Upper lobe of left lung (tissue), 6 donors: ENCODE measurements around the gene GIGYF1. TPM values are rescaled to one million over a fixed set of nuclear protein-coding genes. Genes with fewer than 3 reads are reported as not detected.
"Not testable (repeated sequence)": the region's sequence is repeated elsewhere in the genome, so short reads cannot be mapped to it uniquely, and the experiment has no call there.

Source experiments
- ATAC-seq, 2 donors: fragments of 200-7000 bp; cut with Tn5 transposase; one replicate each; pipeline ENCODE4 v1.9.1; 2022; ENCODE audit warnings: mild to moderate bottlenecking in 2 of 2, moderate library complexity in 2 of 2; ENCODE audit not compliant: low FRiP score in 2 of 2
- DNase-seq, 2 donors: peaks; one replicate each; pipeline ENCODE4 v3.0.0-alpha.2; 2019 to 2020
- H3K27ac ChIP-seq, 4 donors: fragments of 200-600 bp; sonication (generic); one replicate each; pipeline ENCODE4 v1.5.1; 2016 to 2019
- H3K27me3 ChIP-seq, 4 donors: fragments of 200-600 bp; sonication (generic); one replicate each; pipeline ENCODE4 v1.5.1; 2017 to 2019
- H3K36me3 ChIP-seq, 4 donors: fragments of 200-600 bp; sonication (generic); one replicate each; pipeline ENCODE4 v1.5.1; 2016 to 2019
- H3K4me1 ChIP-seq, 4 donors: fragments of 200-600 bp; sonication (generic); one replicate each; pipeline ENCODE4 v1.5.1; 2018 to 2019
- H3K4me3 ChIP-seq, 4 donors: fragments of 200-600 bp; sonication (generic); one replicate each; pipeline ENCODE4 v1.5.1; 2017 to 2019; ENCODE audit warnings: mild to moderate bottlenecking in 2 of 4, moderate library complexity in 1 of 4
- H3K9me3 ChIP-seq, 4 donors: fragments of 200-600 bp; sonication (generic); one replicate each; pipeline ENCODE4 v1.5.1; 2018 to 2019
- CTCF ChIP-seq, 6 experiments: fragments of 450-650 bp in 4 of 6; fragments of 200-600 bp in 2 of 6; sonication (generic) in 2 of 6; IDR thresholded peaks; one replicate each; pipeline ENCODE4 v1.5.1; 2016 to 2019; ENCODE audit warnings: antibody characterized with exemption in 6 of 6
- EP300 ChIP-seq, 4 donors: sonication (generic); formaldehyde crosslinking; IDR thresholded peaks; one replicate each; pipeline ENCODE4 v1.5.1; 2017; ENCODE audit warnings: antibody characterized with exemption in 4 of 4, control low read depth in 2 of 4
- POLR2A ChIP-seq, 4 donors: fragments of 450-650 bp; IDR thresholded peaks; one replicate each; pipeline ENCODE4 v1.5.1; 2016 to 2017; ENCODE audit warnings: antibody characterized with exemption in 4 of 4, mild to moderate bottlenecking in 2 of 4
- POLR2AphosphoS5 ChIP-seq, 2 donors: sonication (generic); formaldehyde crosslinking; IDR thresholded peaks; one replicate each; pipeline ENCODE4 v1.5.1; 2017; ENCODE audit warnings: antibody characterized with exemption in 2 of 2
- WGBS, 2 donors: methylation state at CpG; one replicate each; pipeline ENCODE4 v1.1.5; 2017 to 2018; 5-methylcytosine and 5-hydroxymethylcytosine counted together
- total RNA-seq, 6 donors: library from RNA; depleted of rRNA in 4 of 6; stranded (reverse); fragments of >200 nt in 4 of 6; gene quantifications; one replicate each; pipeline versions ENCODE4 v1.1.0 to v1.2.1, GENCODE V29; 2016 to 2021
- donor health status: DM: no; HTN: no; CAD: no; lungs with moderate emphysema.
- donor health status: DM: no; HTN: yes; CAD: no; lungs with severe emphysema.

Gene GIGYF1
- total RNA-seq, 6 donors from 2014 or later, result 18.7 to 151 (median 52.9) TPM

- H3K9me3 ChIP-seq, result no peaks in the 10 kb centered on the region
- TF ChIP-seq POLR2AphosphoS5 (IDR thresholded peaks at IDR 0.05), result no peak
- no peak for TF ChIP-seq POLR2A (IDR thresholded peaks at IDR 0.05)
- no peak for TF ChIP-seq EP300 (IDR thresholded peaks at IDR 0.05)
- TF ChIP-seq CTCF (IDR thresholded peaks at IDR 0.05), result no peak
- no peak overlapping the region for H3K4me3 ChIP-seq
- DNase-seq, result no peak
- ATAC-seq, result no peak
- WGBS, 2 donors, result 83 to 87% methylated on average over 6 of the region's 6 CpGs
- H3K4me1 ChIP-seq, result peaks cover 15 to 21% (median 17%) of the 10 kb centered on the region in 4 donors
- no peak overlapping the region for H3K27ac ChIP-seq
- peaks cover 0 to 15% (median 0%) of the 10 kb centered on the region in 4 donors for H3K36me3 ChIP-seq
- H3K27me3 ChIP-seq, result no peaks in the 10 kb centered on the region
These were observed 14.3 kb upstream of the GIGYF1 start for GRCh38 chr7:100708395-100708794.

- Histone ChIP-seq H3K27me3 (no peaks in the 10 kb centered on the region), H3K4me3 (peak overlapping the region; percentile 69 to 98 (median 84)), H3K4me1 (peaks cover 15 to 21% (median 17%) of the 10 kb centered on the region in 4 donors), H3K9me3 (no peaks in the 10 kb centered on the region), H3K27ac (peak overlapping the region; percentile 89 to 97 (median 94)), H3K36me3 (peaks cover 0 to 15% (median 0%) of the 10 kb centered on the region in 4 donors)
- ATAC-seq (no peak), DNase-seq (peak in 1 of 2 donors; percentile 81)
- TF ChIP-seq EP300 (IDR thresholded peaks at IDR 0.05), result no peak
- no peak for TF ChIP-seq POLR2AphosphoS5 (IDR thresholded peaks at IDR 0.05)
- TF ChIP-seq POLR2A (IDR thresholded peaks at IDR 0.05), result no peak
- WGBS, 2 donors, result 26 to 56% methylated on average over 9 to 27 of the region's 34 CpGs
These were observed 12.7 kb upstream of the GIGYF1 start for GRCh38 chr7:100706672-100707311.

- H3K4me1 ChIP-seq, result peaks cover 15 to 21% (median 17%) of the 10 kb centered on the region in 4 donors
- TF ChIP-seq POLR2A (IDR thresholded peaks at IDR 0.05) (peak in 3 of 4 donors; percentile 19 to 83 (median 33)), POLR2AphosphoS5 (IDR thresholded peaks at IDR 0.05) (peak; percentile 76 to 95), EP300 (IDR thresholded peaks at IDR 0.05) (peak in 1 of 4 donors; percentile 61), CTCF (IDR thresholded peaks at IDR 0.05) (no peak)
- peak within 1 kb of the TSS; percentile 89 to 97 (median 94) for H3K27ac ChIP-seq
- H3K27me3 ChIP-seq, result no peaks in the 10 kb centered on the region
- H3K36me3 ChIP-seq, result peaks cover 0 to 15% (median 0%) of the 10 kb centered on the region in 4 donors
- H3K4me3 ChIP-seq, result peak within 1 kb of the TSS; percentile 69 to 98 (median 84)
- ATAC-seq, result peak; percentile 97 to 98
- 0 to 1% methylated on average over 13 to 52 of the region's 86 CpGs for WGBS, 2 donors
- peak; percentile 98 to 100 for DNase-seq
- no peaks in the 10 kb centered on the region for H3K9me3 ChIP-seq
These were observed 12.0 kb upstream of the GIGYF1 start, which contains the start of gene POP7 for GRCh38 chr7:100705753-100706671. Gene POP7, plus strand, starts transcription at chr7:100706121. Its CDS starts 710 bp downstream, at chr7:100706831.

- 0% methylated on average over 7 of the region's 25 CpGs; no CpG with 5 or more reads in 1 of the 2 donors for WGBS, 2 donors
- peak overlapping the region; percentile 89 to 97 (median 94) for H3K27ac ChIP-seq
- no peaks in the 10 kb centered on the region for H3K27me3 ChIP-seq
- no peaks in the 10 kb centered on the region for H3K9me3 ChIP-seq
- peaks cover 15 to 21% (median 17%) of the 10 kb centered on the region in 4 donors for H3K4me1 ChIP-seq
- peak overlapping the region; percentile 69 to 98 (median 84) for H3K4me3 ChIP-seq
- H3K36me3 ChIP-seq, result peaks cover 0 to 15% (median 0%) of the 10 kb centered on the region in 4 donors
- TF ChIP-seq CTCF (IDR thresholded peaks at IDR 0.05) (peak; percentile 90 to 94 (median 93)), POLR2A (IDR thresholded peaks at IDR 0.05) (no peak)
- ATAC-seq, result peak; percentile 92 to 93
- DNase-seq, result peak; percentile 74 to 96
These were observed 11.3 kb upstream of the GIGYF1 start for GRCh38 chr7:100705320-100705752.

GRCh38 chr7:100701089-100701488 lies 7.0 kb upstream of the GIGYF1 start:
- 65 to 77% methylated on average over 3 of the region's 3 CpGs for WGBS, 2 donors
- not testable (repeated sequence) for H3K36me3 ChIP-seq, ATAC-seq, H3K9me3 ChIP-seq, DNase-seq, H3K4me1 ChIP-seq, H3K4me3 ChIP-seq, H3K27ac ChIP-seq, H3K27me3 ChIP-seq
